OCI-LY3 (cell line): Measurements from ENCODE around the gene ADORA1.

Experiments used
- CTCF ChIP-seq: fragments of 200-600, 300-600 bp; sonication (generic); IDR thresholded peaks from 2 replicates; pipeline ENCODE4 v1.5.1; 2014; ENCODE audit warnings: antibody characterized with exemption, low read length, low read depth
- EZH2phosphoT487 ChIP-seq: fragments of 200-600 bp; shearing (Covaris generic); IDR thresholded peaks from 2 replicates; pipeline ENCODE4 v1.6.1; 2018; ENCODE audit warnings: antibody characterized with exemption, mixed run types, low read depth

GRCh38 chr1:203207751-203208150 is 80.2 kb downstream of the ADORA1 start:
- TF ChIP-seq CTCF (no peak), EZH2phosphoT487 (no peak)
